ENCODE data around the gene DDX5. TPM values are rescaled to one million over a fixed set of nuclear protein-coding genes. Genes with fewer than 3 reads are reported as not detected.

Gene DDX5
- total RNA-seq, 1 experiment from 2014 or later: 798 TPM

DNA sequence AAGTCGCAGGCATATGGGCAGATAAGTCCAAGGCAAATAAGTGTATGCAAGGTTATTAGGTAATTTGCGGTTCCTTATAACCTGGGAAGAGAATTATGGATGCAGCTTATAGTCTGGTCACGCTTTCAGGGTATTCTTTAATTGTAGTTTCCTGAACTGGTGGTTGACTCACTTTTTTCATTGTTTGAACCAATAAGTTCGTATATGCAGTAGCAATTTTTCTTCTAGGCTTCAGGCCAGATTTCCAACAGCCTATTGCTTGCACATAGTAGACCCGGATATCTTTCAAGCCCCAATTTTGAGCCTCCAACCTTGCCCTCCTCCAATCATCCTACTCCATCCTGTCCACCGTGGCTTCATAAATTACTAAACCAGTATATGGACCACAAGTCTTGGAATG lies 13.5 kb upstream of the DDX5 start:
- Histone ChIP-seq H3K4me2 (ENCODE audit: low read length) (no peak overlapping the region), H4K20me1 (ENCODE audit: insufficient read depth) (no peaks in the 10 kb centered on the region), H3K27ac (ENCODE audit: low read depth, low read length) (no peak overlapping the region), H3K9me2 (ENCODE audit: insufficient read depth) (no peaks in the 10 kb centered on the region), H3K4me3 (replicated peaks in 1 of 2; ENCODE audit: low read depth in 1 of 2, low read length in 2 of 2) (no peak overlapping the region), H2AFZ (ENCODE audit: low read depth, low read length, poor library complexity, severe bottlenecking) (no peak overlapping the region), H3K27me3 (ENCODE audit: insufficient read depth, low read length) (no peaks in the 10 kb centered on the region), H3K4me1 (ENCODE audit: control insufficient read depth in 1 of 2, insufficient read depth in 2 of 2, low read length in 2 of 2) (no peaks in the 10 kb centered on the region), H3K9me3 (ENCODE audit: control insufficient read depth in 1 of 2, insufficient read depth in 1 of 2, low read depth in 1 of 2, low read length in 2 of 2) (no peaks in the 10 kb centered on the region), H3K36me3 (ENCODE audit: control insufficient read depth in 1 of 2, insufficient read depth in 2 of 2, low read length in 2 of 2) (peaks cover 73 to 78% of the 10 kb centered on the region in 2 experiments; a peak in 3 of 4 replicates), H3K9ac (ENCODE audit: low read length) (no peak overlapping the region), H3K79me2 (ENCODE audit: insufficient read depth, low read length) (peaks cover 71% of the 10 kb centered on the region)
- TF ChIP-seq EZH2 (IDR thresholded peaks at IDR 0.05) (no peak), YY1 (IDR thresholded peaks at IDR 0.05; ENCODE audit: extremely low read depth, insufficient replicate concordance, low read depth, low read length) (no peak), ELF1 (IDR thresholded peaks at IDR 0.05; ENCODE audit: borderline replicate concordance, low read depth) (no peak)
- RAD21 ChIA-PET (ENCODE audit: low non-redundant PET in 1 of 2, low total read pairs in 2 of 2, uncharacterized antibody in 2 of 2, unreplicated experiment in 2 of 2): no interaction called here
- CTCF ChIA-PET: interaction anchor here (0.9 kb wide), 1 partner anchor 14 kb away, joined by 3 read pairs; no protein-coding TSS in a partner anchor
- no TSS peak for BruUV-seq (replicated peaks)
- POLR2A ChIA-PET: interaction anchor here (1.2 kb wide), 1 partner anchor 13 kb away, joined by 3 read pairs; the partner anchor contains the start of gene CEP95
- intact Hi-C loops (cut with micrococcal nuclease): loop anchor here (5.0 kb wide), 1 partner anchor 33 kb away; no protein-coding TSS in a partner anchor
- no peak for DNase-seq (ENCODE audit: low read depth, low spot score)
- ATAC-seq: no peak

DNA sequence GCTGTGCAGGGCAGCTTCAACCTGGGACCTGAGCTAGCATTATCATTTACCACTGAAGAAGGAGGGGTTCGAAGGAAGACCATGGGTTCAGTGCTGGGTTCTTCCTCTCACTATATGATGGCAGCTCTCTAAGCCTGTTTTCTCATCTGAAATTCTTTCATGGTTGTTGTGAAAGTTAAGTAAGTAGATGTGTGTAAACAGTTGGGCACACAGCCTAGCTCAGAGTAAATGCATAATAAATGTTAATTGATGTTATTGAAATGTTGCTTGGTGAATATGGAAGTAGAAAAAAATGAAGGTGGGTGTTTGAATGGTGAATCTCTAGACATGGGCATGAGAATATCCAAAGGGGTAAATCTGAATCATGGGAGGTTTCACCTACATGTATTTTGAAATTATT lies 9.7 kb upstream of the DDX5 start:
- H3K27me3 ChIP-seq (ENCODE audit: insufficient read depth, low read length): no peaks in the 10 kb centered on the region
- no peak overlapping the region for H3K4me2 ChIP-seq (ENCODE audit: low read length)
- H3K36me3 ChIP-seq (ENCODE audit: control insufficient read depth in 1 of 2, insufficient read depth in 2 of 2, low read length in 2 of 2): peaks cover 70 to 77% of the 10 kb centered on the region in 2 experiments
- no peak for DNase-seq (ENCODE audit: low read depth, low spot score)
- H4K20me1 ChIP-seq (ENCODE audit: insufficient read depth): 0 out of 2 replicates have a peak, but pooled peaks cover 7% of the 10 kb centered on the region
- ATAC-seq: no peak; the same call in 1 of the 2 replicates
- no peaks in the 10 kb centered on the region for H3K9me2 ChIP-seq (ENCODE audit: insufficient read depth)
- no peaks in the 10 kb centered on the region for H3K4me1 ChIP-seq (ENCODE audit: control insufficient read depth in 1 of 2, insufficient read depth in 2 of 2, low read length in 2 of 2)
- H3K9me3 ChIP-seq (ENCODE audit: control insufficient read depth in 1 of 2, insufficient read depth in 1 of 2, low read depth in 1 of 2, low read length in 2 of 2): no peaks in the 10 kb centered on the region
- H3K27ac ChIP-seq (ENCODE audit: low read depth, low read length): no peak overlapping the region
- ChIA-PET RAD21 (ENCODE audit: low non-redundant PET in 1 of 2, low total read pairs in 2 of 2, uncharacterized antibody in 2 of 2, unreplicated experiment in 2 of 2) (no interaction called here), CTCF (interaction anchor here (1.4 kb wide), 1 partner anchor 13 kb away, joined by 3 read pairs; no protein-coding TSS in a partner anchor), POLR2A (interaction anchor here (2.9 kb wide), 1 partner anchor 10 kb away, joined by 16 read pairs; the partner anchor contains the start of genes CEP95 and DDX5)
- H3K9ac ChIP-seq (ENCODE audit: low read length): no peak overlapping the region
- H2AFZ ChIP-seq (ENCODE audit: low read depth, low read length, poor library complexity, severe bottlenecking): no peak overlapping the region
- BruUV-seq (replicated peaks): no TSS peak
- no peak overlapping the region for H3K4me3 ChIP-seq (replicated peaks in 1 of 2; ENCODE audit: low read depth in 1 of 2, low read length in 2 of 2)
- peaks cover 89% of the 10 kb centered on the region for H3K79me2 ChIP-seq (ENCODE audit: insufficient read depth, low read length)
- intact Hi-C loops (cut with micrococcal nuclease): loop anchor here (5.0 kb wide), 1 partner anchor 36 kb away; no protein-coding TSS in a partner anchor
- no peak for TF ChIP-seq YY1 (IDR thresholded peaks at IDR 0.05; ENCODE audit: extremely low read depth, insufficient replicate concordance, low read depth, low read length)
- no peak for TF ChIP-seq RAD21 (IDR thresholded peaks at IDR 0.05; ENCODE audit: low read depth)
- TF ChIP-seq EZH2 (IDR thresholded peaks at IDR 0.05): no peak
- no peak for TF ChIP-seq SIN3A (IDR thresholded peaks at IDR 0.05; ENCODE audit: low read depth)
- TF ChIP-seq, protein P1, sequence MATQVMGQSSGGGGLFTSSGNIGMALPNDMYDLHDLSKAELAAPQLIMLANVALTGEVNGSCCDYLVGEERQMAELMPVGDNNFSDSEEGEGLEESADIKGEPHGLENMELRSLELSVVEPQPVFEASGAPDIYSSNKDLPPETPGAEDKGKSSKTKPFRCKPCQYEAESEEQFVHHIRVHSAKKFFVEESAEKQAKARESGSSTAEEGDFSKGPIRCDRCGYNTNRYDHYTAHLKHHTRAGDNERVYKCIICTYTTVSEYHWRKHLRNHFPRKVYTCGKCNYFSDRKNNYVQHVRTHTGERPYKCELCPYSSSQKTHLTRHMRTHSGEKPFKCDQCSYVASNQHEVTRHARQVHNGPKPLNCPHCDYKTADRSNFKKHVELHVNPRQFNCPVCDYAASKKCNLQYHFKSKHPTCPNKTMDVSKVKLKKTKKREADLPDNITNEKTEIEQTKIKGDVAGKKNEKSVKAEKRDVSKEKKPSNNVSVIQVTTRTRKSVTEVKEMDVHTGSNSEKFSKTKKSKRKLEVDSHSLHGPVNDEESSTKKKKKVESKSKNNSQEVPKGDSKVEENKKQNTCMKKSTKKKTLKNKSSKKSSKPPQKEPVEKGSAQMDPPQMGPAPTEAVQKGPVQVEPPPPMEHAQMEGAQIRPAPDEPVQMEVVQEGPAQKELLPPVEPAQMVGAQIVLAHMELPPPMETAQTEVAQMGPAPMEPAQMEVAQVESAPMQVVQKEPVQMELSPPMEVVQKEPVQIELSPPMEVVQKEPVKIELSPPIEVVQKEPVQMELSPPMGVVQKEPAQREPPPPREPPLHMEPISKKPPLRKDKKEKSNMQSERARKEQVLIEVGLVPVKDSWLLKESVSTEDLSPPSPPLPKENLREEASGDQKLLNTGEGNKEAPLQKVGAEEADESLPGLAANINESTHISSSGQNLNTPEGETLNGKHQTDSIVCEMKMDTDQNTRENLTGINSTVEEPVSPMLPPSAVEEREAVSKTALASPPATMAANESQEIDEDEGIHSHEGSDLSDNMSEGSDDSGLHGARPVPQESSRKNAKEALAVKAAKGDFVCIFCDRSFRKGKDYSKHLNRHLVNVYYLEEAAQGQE (IDR thresholded peaks at IDR 0.05; ENCODE audit: low read depth): no peak
- TF ChIP-seq TCF7L2 (IDR thresholded peaks at IDR 0.05; ENCODE audit: borderline replicate concordance, extremely low read depth, insufficient read depth, insufficient read length): no peak
- TF ChIP-seq POLR2A (IDR thresholded peaks at IDR 0.05; ENCODE audit: borderline replicate concordance, extremely low read depth, insufficient read depth, insufficient read length): no peak
- no peak for TF ChIP-seq EZH2phosphoT487 (IDR thresholded peaks at IDR 0.05; ENCODE audit: borderline replicate concordance)
- TF ChIP-seq SP1 (IDR thresholded peaks at IDR 0.05; ENCODE audit: low read depth): no peak
- TF ChIP-seq ELF1 (IDR thresholded peaks at IDR 0.05; ENCODE audit: borderline replicate concordance, low read depth): no peak
- TF ChIP-seq, protein P2, sequence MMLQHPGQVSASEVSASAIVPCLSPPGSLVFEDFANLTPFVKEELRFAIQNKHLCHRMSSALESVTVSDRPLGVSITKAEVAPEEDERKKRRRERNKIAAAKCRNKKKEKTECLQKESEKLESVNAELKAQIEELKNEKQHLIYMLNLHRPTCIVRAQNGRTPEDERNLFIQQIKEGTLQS (IDR thresholded peaks at IDR 0.05): no peak
- TF ChIP-seq, protein P3, sequence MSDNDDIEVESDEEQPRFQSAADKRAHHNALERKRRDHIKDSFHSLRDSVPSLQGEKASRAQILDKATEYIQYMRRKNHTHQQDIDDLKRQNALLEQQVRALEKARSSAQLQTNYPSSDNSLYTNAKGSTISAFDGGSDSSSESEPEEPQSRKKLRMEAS (IDR thresholded peaks at IDR 0.05): no peak
- no peak for TF ChIP-seq EGR1 (IDR thresholded peaks at IDR 0.05; ENCODE audit: low read depth)
- no peak for TF ChIP-seq ZNF274 (IDR thresholded peaks at IDR 0.05; ENCODE audit: low read depth, low read length)
- TF ChIP-seq POLR2AphosphoS5 (IDR thresholded peaks at IDR 0.05; ENCODE audit: low read depth, low read length): no peak
- TF ChIP-seq ZFX (IDR thresholded peaks at IDR 0.05): no peak
